Inferior parietal cortex (tissue), 1 donor: ENCODE results near the gene KIF26A.
A peak's percentile ranks its signal among the peaks of the same experiment; 100 is the strongest.
"Not testable (repeated sequence)": the region's sequence is repeated elsewhere in the genome, so short reads cannot be mapped to it uniquely, and the experiment has no call there.

Source experiments
- DNase-seq: peaks from one replicate; pipeline ENCODE4 v3.0.0-alpha.2; 2016; ENCODE audit errors: extremely low spot score

Gene KIF26A

DNA sequence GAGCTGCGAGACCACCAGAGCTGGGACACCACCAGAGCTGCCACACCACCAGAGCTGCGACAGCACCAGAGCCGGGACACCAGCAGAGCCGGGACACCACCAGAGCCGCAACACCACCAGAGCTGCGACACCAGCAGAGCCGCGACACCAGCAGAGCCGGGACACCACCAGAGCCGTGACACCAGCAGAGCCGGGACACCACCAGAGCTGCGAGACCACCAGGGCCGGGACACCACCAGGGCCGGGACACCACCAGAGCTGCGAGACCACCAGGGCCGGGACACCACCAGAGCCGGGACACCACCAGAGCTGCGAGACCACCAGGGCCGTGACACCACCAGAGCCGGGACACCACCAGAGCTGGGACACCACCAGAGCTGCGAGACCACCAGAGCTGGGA lies 69.9 kb downstream of the KIF26A start:
- not testable (repeated sequence) for DNase-seq

DNA sequence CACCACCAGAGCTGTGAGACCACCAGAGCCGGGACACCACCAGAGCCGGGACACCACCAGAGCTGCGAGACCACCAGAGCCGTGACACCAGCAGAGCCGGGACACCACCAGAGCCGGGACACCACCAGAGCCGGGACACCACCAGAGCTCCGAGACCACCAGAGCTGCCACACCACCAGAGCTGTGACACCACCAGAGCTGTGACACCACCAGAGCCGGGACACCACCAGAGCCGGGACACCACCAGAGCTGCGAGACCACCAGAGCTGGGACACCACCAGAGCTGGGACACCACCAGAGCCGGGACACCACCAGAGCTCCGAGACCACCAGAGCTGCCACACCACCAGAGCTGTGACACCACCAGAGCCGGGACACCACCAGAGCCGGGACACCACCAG lies 70.7 kb downstream of the KIF26A start:
- not testable (repeated sequence) for DNase-seq

DNA sequence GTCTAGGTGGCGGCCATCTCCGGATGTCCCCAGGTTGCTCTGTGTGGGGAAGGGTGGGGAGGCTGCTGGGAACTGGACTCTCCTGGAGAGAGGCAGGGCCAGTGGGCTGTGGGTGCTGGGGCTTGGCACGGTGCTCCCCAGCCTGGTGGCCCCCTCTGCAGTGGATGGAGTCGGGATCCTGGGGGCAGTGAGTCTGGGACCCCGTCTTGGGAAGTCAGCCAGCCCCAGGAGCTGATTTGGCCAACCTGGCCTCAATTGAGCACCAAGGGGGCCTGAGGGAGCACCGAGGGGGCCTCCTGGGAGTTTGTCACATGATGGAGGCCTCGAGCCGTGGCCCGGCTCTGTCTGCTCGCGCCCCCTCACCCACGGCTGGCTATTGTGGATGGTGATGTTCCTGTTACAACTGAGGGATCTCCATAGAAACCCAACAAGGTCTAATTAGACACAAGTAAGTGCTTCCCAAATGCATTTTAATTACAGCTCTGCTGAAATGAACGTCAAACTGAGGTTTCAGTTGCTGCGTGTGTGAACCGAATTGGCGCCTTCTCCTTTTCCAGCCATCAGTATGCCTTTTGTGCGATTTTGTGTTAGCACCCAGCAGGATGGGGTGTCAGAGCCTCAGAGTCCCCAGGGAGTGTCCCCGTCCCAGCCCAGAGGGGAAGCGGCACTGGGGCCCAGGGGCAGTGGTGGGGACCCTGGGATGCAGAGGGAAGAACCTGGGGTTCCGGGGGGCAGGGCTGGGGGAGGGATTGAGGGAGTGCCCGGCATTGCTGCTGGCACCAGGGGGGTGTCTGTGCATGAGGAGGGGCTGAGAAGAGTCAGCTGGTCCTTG lies 71.8 kb downstream of the KIF26A start:
- DNase-seq: peak; percentile 6

DNA sequence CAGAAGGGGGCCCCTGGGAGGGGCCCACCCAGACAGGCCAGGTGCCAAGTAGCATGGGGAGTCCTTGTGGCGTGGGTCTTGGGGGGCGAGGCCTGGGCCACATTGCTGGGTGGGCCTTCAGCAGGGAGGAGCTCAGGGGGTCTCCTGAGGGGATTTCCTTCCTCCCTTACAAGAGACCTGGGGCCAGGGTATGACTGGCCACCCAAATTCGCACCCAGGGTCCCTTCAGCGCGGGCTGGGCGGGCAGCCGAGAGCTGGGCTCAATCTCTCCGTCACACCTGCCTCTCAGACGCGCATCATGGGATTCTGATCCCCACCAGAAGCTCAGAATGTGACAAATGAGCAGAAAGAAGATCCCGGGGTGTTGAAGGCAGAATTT lies 72.4 kb downstream of the KIF26A start:
- no peak for DNase-seq

DNA sequence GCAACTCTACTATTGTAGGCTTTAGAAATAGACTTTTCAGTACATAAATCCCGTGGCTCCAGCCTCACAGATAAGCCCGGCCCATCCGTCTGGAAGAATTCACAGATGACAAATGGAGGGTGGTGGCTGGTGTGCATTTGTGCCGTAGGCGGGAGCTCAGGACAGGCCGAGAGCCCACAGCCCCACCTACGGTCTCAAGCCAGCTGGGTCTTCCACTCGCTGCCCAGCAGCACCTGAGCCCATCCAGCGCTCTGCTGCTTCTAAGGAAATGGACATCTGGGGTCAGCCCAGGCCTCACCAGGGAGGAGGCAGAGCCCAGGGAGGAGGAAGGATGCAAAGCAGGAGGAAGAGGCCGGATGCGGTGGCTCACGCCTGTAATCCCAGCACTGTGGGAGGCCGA lies 72.8 kb downstream of the KIF26A start:
- no peak for DNase-seq

DNA sequence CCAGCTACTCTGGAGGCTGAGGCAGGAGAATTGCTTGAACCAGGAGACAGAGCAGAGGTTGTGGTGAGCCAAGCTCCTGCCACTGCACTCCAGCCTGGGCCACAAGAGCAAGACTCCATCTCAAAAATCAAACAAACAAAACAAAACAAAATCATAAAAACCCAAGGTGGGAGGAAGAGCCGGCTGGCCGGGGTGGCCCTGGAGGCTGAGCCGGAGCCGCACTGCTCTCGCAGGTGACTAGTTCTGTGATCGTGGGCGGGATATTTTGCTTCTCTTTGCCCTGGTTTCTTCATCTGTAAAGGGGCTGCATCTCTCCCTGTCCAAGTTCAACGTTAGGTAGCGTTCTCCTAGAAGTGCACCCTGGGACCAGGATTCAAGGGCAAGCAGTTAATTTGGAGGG lies 73.4 kb downstream of the KIF26A start:
- DNase-seq: no peak

DNA sequence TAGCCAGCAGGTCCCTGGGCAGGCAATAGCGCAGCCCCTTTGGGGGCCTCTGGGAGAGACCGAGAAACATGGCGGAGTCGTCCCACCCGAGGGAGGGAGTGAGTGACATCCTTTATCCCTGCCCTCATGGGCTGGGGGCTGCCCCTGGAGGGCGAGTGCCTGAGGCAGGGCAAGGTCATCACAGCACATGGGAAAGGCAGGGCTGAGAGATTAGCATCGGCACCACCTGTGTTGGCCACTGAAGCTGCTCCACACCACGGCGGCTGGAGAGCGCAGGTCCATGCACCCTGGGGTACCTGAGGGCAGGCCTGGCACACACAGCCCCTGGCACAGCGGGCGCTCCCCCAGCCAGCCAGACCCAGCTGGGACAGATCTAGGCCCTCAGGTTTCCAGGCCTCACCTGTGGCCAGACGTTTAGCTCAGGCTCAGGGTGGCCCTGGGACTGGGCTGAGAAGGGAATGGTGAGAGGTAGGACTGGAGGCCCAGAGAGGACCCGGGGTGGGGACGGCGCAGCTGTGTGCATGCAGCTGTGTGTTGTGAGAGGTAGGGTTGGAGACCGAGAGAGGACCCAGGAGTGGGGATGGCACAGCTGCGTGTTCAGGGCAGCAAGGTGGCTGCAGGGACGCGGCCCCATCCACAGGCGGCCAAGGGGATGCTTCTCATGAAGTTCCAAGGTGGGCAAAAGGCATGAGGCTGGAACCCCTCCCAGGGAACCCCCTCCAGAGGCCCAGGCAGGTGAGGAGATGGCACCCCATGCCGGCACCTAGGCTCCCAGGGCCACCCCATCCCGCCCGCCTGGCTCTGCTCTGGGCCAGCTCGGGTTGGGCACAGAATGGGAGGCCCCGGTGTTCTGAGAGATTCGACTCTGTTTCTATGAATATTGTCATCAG lies 74.1 kb downstream of the KIF26A start:
- no peak for DNase-seq

DNA sequence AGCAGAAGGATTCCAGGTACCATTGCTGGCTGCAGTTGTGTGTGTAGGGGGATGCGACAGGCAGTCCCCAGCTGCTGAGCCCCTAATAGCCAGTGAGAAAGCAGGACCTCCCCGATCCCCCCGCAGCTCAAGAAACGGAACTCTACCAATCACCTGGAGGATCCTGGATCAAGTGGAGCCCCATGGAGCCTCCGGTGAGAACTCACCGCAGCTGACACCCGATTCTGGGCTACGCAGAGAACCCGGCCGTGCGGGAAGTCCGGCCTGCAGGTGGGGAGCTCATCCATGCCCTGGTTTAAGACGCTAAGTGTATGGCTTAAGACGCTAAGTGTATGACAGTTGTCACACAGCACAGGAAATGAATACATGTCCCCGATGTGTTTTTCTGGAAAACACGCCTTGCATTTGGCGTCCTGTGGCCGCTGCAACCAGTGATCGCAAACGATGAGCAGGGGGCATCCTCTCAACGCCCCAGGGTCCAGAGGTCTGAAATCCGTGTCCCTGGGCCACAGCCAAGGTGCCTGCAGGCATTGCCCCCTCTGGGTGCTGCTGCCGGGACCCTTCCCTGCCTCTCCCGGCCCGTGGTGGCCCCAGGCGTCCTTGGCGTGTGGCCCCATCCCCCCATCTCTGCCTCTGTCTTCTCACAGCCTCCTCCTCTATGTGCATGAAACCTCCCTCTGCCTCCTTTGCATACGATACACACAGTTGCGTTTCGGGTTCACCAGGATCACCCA lies 75.1 kb downstream of the KIF26A start:
- no peak for DNase-seq

DNA sequence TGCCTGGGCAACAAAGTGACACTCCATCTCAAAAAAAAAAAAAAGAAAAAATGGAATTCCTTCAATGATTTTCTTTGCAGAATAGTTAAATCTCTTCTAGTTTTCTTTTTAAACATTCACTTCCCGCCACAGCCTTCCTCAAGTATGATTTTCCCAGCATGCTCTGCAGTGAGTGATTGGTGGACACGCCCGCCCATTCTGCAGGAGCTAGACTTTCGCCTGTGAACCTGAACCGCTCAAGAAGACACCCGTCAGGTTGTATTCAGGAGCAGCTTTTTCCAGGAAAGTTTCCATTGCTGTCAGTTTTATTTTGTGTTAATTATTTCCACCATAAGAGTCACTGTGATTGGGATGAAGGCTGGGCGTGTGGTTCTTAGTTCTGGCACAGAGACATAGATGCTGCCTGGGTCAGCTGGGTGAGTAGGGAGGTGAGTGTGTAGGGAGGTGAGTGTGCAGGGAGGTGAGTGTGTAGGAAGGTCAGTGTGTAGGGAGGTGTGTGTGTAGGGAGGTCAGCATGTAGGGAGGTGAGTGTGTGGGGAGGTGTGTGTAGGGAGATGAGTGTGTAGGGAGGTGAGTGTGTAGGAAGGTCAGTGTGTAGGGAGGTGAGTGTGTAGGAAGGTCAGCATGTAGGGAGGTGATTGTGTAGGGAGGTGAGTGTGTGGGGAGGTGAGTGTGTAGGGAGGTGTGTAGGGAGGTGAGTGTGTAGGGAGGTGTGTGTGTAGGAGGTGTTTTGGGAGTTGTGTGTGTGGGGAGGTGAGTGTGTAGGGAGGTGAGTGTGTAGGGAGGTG lies 76.2 kb downstream of the KIF26A start:
- DNase-seq: no peak

DNA sequence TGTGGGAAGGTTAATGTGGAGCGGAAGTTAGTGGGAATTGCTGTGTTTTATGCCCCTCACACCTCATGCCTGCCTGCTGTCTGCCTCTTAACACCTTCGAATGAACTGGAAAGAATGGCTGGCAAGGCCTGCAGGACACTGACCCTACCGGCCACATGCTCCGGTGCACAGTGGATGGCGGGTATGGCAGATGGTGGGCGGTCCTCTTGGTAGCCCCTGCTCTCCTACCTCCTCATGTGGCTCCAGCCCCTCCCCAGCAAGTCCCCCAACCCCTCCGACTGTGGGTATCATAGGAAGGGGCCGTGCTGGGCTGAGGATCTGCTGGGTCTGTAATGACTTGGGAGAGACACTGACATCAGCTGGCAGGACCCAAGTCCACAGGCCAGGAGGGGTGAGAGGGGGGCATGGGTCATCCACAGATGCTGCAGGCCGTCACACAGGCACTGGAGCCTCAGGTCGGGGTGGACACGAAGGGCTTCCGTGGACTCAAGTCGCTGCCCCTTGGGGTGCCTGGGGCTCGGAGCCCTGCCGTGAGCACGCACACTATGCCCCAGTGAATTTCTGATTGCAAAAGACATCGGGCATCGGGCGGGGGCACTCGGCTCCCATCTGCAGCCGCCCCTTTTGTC lies 77.4 kb downstream of the KIF26A start:
- DNase-seq: no peak

DNA sequence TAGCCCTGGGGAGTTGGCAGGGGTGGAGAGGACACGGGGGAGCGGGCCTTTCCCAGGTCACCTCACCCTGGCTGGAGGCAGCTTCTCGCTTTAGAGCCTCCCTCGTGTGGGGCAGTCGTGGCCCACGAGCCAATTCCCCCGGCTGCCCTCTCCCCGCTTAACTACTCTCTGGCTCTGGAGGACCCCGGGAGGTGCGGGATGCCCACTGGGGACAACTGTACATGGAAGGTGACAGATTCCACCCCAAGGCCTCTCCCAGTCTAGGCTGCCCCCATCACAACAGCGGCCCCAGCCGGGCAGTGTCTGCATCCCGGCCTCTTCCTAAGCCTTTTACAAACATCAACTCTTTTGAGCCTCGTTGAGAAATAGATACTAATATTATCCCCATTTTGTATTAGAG lies 78.1 kb downstream of the KIF26A start:
- no peak for DNase-seq

DNA sequence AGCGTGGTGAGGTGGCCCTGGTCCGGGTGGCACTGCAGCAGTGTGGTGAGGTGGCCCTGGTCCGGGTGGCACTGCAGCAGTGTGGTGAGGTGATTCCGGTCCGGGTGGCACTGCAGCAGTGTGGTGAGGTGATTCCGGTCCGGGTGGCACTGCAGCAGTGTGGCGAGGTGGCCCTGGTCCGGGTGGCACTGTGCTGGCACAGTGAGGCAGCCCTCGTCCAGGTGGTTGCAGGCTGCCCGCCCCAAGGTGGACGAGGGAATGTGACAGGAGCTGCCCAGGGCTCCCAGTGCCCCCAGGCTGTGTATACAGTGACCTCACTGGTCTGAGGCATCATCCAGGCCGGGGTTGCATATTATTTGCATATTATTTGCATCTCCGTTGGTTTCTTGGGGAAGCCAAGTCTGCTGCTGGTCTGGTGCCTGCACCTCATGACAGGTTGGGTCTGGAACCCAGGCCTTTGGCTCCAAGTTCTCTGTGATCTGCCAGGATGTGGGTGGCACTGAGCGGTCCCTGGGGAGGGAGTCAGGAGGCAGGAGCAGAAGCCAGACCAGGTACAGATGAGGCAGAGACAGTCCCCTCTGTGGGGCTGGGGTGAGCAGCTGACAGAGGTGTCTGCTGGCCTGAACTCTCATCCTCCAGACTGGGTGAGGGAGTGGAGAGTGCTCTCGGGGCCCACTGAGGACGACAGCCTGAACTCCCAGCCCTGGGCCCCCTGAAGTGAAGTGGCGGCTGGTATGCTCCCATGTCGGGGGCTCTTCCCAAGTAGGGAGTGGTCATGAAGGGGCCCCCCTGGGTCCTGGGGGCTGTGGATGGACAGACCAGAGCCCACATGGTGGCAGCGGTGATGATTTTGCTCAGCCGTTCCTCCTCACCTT lies 79.3 kb downstream of the KIF26A start:
- DNase-seq: no peak

DNA sequence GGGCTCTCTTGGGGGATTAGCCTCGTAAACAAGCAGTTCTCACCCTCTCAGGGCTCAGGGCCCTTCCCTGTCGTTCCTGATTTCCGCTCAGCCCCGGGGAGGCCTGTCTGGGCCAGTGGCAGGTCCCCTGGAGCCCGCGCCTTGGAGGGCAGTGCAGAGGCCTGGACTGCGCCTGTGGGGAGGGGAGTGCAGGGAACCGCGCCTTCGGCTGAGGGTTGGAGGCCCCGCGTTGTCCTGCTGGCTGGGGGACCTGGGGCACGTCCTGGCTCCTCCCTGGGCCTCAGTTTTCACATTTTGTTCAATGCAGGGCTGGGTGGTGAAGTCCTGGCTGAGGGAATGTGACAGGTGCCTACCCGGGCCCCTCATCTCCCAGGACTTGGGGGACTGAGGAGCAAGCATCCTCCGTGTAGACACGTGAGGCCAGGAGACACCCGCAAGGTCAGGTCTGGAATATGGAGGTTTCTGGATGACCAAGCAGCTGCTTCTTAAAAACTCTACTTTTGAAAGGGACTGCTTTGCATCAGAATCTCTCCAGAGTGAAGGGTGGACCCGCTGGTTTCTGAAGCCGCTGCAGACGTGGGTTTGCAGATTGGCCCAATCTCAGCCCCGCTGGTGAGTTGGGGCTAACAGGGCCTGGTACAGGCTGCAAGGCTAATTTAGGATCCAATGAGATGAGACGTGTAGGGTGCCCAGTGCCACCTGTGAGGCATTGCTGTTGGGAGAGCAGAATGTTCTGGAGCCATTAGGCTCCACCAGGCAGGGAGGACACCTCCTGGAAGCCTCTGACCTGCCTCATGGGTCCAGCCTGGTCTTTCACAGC lies 80.2 kb downstream of the KIF26A start:
- no peak for DNase-seq

DNA sequence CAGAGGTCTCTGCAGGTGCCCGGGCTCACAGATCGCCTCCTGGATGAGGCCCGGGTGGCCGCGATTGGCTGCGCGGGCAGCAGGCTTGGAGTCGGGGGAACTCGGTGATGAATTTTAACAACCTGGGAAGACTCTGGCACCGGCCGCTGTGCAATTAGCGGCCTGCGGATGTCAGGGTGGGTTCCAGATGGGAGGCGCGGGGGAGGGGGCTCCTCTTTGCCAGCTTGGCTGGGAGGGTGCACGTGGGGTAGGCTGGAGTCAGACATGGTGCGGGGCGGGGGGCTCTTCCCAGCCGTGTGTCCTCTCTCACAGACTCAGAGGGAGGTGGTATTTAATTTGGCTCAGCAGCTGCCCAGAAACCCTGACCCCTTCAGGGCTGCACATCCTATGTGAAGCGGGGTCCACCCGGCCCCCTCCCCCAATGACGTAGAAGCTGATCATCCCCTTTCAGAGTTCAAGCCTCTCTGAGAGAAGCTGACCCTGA lies 81.4 kb downstream of the KIF26A start:
- no peak for DNase-seq

DNA sequence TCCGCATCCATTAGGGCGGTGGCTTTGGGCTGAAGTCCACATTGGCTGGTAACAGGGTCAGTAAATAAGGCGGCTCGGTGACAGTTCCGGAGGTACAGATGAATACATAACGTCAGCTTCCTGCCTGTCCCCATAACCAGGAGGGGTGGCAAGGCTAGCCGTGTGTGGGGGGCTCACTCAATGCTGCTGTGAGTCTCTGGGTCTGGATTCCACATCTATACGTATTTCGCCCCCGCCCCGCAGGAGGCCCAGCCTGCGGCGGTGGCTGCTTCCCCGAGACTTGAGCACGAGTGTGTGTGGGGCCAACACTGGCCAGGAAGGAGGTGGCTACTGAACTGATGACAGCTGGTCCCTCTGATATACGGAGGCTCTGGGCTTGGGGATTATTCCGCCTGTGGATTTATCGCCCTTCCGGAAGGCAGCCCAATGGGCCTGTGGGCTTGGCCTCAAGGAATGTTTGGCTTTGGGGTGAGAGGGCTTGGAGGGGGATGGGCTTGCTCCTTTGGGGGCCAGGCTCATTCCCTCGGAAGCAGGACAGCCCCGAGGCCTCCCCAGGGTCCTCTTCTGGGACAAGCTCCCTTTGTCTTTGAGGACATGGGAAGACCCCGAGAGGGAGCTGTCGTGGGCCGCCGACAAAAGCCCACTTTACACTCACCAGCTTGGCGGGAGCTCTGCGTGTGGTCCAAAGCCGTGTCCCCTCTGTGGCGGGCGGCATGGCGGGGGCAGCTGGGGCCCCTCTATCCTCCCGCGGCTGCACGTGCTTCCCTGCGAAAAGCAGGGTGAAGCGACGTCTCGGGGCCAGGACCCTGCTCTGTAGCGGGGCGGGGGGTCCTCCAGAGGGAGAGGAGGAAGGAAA lies 82.1 kb downstream of the KIF26A start:
- DNase-seq: no peak

DNA sequence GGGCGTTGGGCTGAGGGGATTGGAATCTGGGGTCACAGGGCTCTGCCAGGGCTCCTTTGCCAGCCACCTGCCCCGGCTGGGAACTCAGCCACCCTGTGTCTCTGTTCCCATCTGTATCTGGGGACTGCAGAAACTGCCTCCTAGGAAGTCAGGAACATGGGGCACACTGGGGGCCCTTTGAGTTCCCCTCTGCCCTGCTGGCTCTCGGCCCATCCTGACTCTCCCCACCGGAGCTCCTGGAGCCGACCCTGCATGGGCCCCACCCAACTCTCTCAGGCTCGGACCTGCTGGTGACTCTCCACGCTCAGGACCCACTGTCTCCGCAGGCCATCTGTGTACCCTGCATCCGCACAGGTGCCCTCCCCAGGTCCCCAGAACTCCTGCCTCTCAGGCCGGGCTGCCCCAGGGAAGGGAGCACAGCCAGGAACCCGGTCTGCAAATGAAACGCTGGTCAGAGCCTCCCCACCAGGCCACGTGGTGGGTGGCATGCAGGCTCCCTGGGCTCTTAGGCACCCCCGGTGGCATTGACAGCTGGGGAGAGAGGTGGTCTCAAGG lies 82.8 kb downstream of the KIF26A start:
- DNase-seq: no peak

DNA sequence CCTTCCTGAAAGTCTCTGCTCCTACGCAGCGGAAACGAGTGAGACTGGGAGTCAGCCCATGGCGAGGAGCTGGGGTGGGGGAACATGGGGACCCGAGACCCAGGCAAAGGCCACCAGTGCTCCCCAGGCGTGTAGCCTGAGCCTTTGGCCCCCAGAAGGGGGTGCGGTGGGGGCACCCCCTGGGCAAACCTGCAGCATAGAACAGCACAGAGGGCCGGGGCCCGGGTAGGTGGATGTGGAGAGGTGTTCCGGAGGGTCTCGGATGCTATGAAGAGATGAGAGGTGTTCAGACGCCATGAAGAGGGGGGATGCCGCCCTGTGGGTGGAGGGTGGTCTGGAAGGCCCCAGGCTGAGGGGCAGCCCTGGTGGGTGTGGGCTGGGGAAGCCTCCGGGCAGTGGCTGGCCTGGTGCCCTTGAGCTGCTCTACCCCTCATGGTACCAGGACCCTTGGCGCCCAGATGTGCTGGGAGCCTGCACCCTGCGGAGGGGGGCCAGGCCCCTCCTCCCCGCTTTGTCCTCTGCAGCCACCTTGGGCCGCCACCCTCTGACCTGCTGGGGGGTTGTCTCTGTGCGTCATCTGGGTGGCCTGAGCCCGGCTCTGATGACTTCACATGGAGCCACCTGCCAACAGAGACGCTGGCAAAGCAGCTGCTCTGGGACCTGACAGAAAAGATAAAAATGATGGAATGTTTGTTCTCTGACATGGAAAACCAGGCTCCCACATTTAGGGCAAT lies 83.4 kb downstream of the KIF26A start:
- no peak for DNase-seq
